Measurements from ENCODE around the gene PPP3CA.
A peak's percentile ranks its signal among the peaks of the same experiment; 100 is the strongest.

Gene PPP3CA

DNA sequence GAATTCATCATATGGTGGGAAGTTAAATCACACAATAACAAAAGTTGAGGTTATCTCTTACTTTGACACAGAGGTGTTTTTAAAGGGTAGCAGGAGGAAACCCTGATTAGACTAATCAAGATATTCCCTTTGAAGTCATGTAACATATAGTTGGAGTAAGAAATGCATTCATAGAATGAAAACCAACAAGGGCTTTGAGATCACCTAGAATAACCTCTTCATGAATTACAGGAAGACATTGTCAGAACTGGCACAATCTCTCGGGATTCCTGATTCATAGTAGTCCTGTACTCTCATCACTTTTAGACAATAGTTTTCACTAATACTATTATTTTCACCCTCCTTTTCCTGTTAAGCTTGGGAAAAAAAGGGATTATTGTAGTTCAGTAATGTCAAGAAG lies 170.2 kb downstream of the PPP3CA start:
- no peak for DNase-seq (ENCODE audit: low read depth in 2 of 2)

- DNase-seq (ENCODE audit: low read depth in 2 of 2): no peak
Observed at GRCh38 chr4:101175896-101176676, 171.2 kb downstream of the PPP3CA start.

GRCh38 chr4:101174679-101175345 lies 172.5 kb downstream of the PPP3CA start:
- DNase-seq (ENCODE audit: low read depth in 2 of 2): no peak

DNA sequence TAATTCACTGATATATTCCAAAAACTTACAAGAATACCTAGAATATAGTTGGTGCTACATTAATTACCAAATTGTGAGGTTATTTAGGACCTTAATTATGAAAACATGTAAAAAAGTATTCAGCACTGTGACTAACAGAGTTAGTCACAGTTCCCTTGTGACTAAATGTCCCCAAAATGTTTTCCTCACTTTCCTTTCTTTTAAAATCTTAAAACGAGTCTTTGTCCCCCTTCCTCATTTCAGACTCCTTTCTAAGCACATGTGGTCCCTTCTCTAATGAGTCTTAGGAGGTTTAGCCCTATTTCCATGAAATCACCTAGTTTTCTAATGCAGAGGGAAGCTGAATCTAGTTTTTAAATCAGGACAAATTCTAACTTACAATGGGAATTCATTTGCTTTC lies 175.0 kb downstream of the PPP3CA start:
- DNase-seq (ENCODE audit: low read depth in 2 of 2): no peak

DNA sequence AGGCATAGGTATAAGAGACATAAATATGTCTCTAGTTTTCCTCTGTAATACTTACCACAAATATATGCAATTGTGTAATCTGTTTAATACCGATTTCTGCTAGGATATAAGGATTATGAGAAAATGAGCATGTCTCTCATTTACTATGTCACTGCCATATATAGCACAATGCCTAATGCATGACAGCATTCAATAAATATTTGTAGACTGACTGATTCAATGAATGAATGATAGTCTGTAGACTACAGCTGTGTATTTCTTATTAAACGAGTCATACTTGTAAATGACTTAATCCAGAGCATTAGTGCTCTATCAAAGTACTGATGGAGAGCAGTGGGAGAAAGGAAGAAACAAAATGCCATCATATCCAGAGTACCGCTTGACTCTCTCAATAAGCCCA lies 175.6 kb downstream of the PPP3CA start:
- DNase-seq (ENCODE audit: low read depth in 2 of 2): no peak

GRCh38 chr4:101169044-101170014 lies 178.0 kb downstream of the PPP3CA start:
- DNase-seq (ENCODE audit: low read depth in 2 of 2): peak; percentile 11 to 15

- no peak for DNase-seq (ENCODE audit: low read depth in 2 of 2)
Observed at GRCh38 chr4:101163936-101164335, 183.4 kb downstream of the PPP3CA start.

DNA sequence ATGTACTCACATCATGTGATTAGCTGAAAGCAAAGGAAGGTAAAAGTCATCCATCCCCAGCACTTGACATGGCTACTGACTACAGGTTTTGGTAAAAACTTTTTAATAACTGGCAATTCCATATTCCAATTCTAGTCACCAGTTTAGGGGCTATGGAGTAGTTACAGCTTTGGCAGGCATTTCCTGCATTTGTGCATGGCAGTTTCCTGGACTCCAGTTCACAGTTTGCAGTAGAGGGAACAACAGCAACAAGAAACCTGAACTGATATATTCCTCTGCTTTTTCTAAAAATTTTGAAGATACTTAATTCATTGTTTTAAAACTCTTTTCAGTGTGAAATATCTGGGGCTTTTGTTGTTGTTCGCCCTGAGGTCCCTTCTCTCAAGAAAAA lies 184.3 kb downstream of the PPP3CA start:
- no peak for DNase-seq (ENCODE audit: low read depth in 2 of 2)

DNA sequence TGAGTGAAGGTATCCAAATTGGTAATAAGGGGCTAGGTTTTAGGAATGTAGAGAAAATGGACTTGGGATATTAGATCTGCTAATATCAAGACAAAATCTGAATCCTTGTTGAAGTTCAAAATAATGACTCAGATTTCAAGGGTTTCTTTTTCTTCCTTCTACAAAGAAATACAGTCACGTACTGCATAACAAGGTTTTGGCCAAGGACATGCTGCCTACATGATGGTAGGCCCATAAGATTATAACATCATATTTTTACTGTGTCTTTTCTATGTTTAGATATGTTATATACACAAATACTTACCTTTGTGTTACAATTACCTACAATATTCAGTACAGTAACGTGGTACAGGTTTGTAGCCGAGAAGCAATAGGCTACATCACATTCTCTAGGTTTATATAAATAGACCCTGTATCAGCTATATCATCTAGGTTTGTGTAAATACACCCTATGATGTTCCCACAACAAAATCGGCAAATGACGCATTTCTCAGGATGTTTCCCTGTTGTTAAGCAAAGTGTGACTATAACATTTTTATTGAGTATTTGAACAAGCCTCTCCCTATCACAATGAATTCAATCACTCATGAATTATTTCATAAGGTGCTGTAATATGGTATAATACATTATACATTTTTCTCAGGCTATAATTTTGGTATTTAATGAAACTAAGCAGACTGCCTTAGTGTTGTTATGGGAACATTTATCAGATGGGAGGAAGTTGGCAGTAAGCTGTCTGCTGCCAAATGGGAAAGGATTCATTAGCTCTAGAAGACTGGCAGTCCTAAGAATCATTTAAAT lies 186.3 kb downstream of the PPP3CA start:
- no peak for DNase-seq (ENCODE audit: low read depth in 2 of 2)

- DNase-seq (ENCODE audit: low read depth in 2 of 2): no peak
Observed at GRCh38 chr4:101158507-101158906, 188.8 kb downstream of the PPP3CA start.

DNA sequence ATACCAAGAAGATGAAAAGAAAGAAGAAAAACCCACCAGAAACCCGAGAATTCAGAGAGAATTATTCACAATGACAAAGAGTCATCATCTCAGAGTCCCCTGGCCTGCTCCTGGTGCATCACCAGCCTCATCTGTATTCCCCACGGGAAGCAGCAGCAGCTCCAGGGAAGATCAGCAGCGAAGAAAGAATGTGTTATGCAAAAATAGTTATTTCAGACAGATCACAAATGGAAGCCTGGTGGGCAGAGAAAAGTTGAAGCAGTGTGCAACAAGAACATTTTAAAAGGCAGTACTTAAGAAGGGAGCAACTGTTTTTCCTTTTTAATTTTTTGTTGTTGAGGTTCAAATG lies 189.2 kb downstream of the PPP3CA start:
- DNase-seq (ENCODE audit: low read depth in 2 of 2): no peak

DNA sequence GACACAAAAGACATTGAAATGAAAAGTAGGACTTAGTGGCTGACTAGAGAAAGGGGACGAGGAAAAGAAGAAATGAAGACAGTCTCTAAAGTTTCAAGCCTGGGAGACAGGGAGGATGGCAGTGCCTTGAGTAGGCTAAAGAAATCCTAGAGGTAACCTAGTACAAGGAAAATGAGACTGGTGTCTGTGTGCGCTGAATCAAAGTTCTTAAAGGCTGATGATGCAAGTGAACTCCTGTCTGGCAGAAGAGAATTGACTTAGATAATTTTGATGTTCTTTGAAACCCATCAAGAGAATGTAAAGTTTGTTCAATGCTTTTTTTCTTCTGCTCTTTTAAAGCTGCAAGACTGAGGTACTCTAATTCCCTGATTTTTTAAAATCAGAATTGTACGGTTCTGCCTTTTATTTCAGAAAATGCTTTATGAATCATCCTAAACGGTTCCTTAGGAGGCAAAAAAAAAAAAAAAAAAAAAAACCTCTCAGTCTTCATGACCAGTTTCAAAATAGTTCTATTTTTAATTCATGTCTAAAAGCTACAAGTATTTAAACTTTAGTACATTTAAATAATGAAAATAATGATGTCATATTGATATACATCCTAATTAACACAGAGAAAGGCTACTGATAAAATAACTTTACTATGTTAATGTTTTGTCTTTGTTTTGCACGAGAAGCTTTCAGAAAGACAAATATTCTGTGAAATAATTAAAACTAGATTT lies 189.8 kb downstream of the PPP3CA start:
- no peak for DNase-seq (ENCODE audit: low read depth in 2 of 2)

- DNase-seq (ENCODE audit: low read depth in 2 of 2): no peak
Observed at GRCh38 chr4:101156619-101157310, 190.6 kb downstream of the PPP3CA start.

DNA sequence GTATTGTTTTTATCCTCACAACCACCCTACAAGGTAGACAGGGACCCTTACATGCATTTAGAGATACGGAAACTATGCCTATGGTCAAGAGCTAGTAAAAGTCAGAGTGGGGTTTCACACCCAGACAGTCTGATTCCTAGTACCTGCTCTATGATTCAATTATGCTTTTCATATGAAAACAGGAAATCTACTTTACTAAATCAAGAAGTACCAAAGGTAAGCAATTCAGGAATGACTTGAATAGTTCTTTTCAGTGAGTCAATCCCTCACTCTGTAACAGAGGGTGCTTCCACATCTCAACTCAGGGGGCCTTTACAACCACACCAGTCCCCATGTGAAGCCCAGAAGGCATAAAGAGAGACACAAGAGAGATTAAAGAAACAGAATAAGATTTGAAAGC lies 191.4 kb downstream of the PPP3CA start:
- no peak for DNase-seq (ENCODE audit: low read depth in 2 of 2)

DNA sequence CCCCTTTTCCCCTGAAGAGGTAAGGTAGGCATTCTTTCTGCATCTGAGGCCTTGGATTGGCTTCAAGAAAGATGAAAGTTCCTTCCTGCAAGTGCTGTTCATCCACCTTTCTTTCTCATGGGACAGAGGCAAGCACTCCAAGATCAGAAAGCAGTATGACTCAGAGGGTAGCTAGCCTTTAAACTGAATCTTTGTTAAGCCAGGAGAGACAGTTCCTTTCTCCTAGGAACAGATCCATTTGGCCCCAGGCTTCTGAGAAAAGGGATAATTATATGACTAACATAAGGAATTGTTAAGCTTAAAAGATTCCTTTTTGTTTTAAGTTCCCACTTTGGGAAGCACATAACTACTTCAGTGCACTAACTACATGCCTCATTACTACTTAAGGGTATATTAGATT lies 192.0 kb downstream of the PPP3CA start:
- DNase-seq (ENCODE audit: low read depth in 2 of 2): no peak

- no peak for DNase-seq (ENCODE audit: low read depth in 2 of 2)
Observed at GRCh38 chr4:101153653-101154052, 193.7 kb downstream of the PPP3CA start.

- no peak for DNase-seq (ENCODE audit: low read depth in 2 of 2)
Observed at GRCh38 chr4:101152521-101152920, 194.8 kb downstream of the PPP3CA start.

DNA sequence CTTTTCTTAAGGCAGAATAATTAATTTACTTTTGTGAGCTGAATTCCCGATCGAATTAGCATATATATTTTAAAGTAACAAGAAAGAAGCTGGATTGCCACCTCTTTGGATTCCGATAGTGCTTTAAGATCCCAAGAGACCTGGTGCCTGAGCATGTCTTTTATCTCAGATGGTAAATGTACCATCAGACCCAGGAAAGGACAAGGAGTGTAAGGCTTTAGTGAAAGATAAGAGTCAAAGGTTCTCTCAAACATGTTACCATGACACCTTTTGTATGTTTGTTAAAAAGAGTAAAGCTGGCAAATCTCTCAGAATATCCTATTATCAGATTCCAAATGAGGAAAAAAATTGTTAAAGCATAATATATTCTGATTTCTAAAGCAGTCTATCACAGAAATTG lies 198.8 kb downstream of the PPP3CA start:
- no peak for DNase-seq (ENCODE audit: low read depth in 2 of 2)

DNA sequence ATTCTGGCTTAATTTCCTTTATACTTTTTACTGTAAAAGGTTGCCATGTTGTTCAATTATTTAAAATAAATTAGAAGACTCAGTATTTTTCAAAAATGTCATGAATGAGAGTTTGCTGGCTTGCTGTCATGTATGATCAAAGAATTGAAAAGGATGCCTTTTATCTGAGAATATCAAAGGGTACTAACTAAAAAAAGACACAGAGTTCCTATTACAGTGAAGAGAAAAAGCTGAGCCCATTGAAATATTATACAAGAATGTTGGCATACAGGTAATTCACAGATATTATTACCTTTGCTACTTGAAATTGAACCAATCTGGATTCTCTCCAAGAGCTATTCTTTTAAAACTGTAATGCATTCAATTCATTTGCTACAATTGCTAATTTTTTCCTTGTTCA lies 200.0 kb downstream of the PPP3CA start:
- DNase-seq (ENCODE audit: low read depth in 2 of 2): no peak

- DNase-seq (ENCODE audit: low read depth in 2 of 2): no peak
Observed at GRCh38 chr4:101145021-101145420, 202.3 kb downstream of the PPP3CA start.
